DMS 273 treated with DMSO at 0.1 percent for 48 hours (cell line): Measurements from ENCODE around the gene SANBR.

ENCODE experiments used
- DNase-seq: peaks from one replicate; lab custom pipeline; 2025; lab: John Stamatoyannopoulos, UW

Gene SANBR

DNA sequence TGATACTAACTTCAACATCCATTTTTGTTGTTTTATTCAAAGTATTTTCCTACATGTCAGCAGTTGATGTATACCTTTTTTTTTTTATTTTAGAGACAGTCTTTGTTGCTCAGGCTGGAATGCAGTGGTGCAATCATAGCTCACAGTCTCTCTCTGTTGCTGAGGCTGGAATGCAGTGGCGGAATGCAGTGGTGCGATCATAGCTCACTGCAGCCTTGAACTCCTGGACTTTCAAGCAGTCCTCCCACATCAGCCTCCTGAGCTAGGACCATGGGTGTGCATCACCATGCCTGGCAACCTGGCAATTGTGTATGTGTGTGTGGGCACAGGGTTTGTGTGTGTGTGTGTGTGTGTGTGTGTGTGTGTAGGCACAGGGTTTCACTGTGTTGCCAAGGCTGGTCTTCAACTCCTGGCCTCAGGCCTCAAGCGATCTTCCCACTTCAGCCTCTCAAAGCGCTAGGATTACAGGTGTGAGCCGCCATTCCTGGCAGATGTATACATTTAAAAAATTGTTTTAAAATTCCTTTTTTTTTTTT, 24.8 kb downstream of the SANBR start:
- DNase-seq: no peak

DNA sequence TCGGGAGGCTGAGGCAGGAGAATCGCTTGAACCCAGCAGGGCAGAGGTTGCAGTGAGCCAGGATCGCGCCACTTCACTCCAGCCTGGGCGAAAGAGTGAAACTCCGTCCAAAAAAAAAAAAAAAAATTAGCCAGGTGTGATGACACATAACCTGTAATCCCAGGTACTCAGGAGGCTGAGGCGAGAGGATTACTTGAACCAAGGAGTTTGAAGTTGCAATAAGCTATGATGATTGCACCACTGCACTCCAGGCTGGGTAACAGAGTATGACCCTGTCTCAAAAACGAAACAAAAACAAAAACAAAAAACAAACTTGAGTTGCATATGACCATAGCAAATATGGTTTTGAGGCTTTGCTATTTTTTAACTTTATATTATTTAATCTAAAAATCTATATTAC, 25.8 kb downstream of the SANBR start:
- no peak for DNase-seq

DNA sequence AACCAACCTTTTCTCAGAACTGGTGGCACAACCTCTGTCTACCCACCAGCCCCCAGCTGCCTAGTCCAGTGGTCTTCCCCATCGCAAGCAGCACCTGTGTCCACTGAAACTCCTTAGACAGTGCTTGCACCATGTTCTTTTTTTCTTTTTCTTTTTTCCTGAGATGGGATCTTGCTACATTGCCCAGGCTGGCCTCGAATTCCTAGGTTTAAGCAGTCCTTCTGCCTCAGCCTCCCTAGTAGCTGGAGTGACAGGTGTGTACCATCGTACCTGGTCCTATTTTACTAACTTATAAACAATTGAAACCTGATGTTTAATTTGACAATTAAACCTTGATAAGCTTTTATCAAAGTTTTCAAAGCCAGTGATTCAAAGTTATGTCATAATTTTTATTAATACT, 30.8 kb downstream of the SANBR start:
- no peak for DNase-seq

DNA sequence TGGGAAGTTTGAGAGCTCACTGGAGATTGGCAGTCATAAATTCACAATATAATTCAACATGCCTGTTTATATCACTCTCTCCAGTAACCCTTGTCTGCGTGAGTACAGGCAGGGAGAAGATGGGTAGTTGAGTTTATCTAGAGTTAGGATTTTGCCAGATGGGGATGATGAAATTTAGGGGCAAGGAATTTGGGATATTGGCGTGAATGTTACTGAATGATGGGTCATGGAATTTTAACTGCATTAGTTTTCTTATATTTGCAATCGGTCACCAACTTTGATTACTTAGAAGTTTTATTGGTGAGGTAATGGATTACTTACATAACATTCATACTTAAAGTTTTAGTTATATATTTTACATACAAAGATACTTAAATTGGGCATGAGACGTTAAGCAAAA, 35.1 kb downstream of the SANBR start:
- DNase-seq: no peak

DNA sequence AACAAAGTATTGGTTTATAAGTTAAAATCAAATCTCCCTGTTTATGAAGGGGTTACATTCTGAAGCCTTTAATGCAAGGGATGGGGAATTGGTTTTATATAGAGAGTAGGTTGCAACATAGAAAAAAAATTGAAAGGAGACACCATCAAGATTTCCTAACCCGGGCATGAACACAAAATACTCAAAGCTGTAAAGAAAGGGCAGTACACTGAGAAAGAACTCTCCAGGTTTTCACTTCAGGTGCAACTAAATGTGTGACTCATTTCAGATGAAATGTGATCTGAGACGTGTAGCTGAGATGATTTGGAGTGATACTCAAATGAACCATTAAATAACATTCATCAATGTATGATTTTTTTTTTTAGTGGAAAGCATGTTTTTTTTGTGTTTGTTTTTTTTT, 43.6 kb downstream of the SANBR start:
- DNase-seq: no peak

DNA sequence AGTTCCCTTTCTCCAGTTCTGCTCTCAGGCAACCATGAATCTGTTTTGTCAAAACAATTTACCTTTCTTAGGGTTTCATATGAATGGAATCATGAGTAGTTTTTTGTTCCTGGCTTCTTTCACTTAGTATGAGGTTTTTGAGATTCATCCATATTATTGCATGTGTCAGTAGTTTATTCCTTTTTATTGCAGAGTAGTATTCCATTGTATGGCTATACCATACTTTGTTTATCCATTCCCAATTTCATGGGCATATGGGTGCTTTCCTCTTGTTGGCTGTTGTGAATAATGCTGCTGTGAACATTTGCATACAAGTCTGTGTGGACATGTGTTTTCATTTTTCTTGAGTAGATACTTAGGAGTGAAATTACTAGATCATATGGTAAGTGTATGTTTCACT, 46.0 kb downstream of the SANBR start:
- DNase-seq: no peak

DNA sequence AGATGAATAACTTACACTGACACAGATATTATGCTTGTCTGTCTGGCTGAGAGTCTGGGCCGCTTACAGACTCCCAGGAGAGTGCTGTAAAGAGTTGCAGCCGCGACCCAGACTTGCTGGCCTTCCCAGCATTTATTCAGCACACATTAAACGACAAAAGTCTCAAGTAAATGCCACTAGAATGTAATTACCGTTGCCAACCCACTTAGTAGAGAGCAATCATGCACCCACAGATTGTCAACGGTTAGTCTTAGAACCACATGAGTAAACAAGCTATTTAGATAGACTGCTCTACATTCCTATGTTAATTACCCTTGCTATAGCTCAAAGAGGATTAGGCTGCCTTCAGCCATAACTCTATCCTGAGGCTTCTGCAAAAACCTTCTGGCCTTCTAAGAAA, 48.5 kb downstream of the SANBR start:
- DNase-seq: no peak
